Activated naive CD8-positive, alpha-beta T cell treated with anti-CD3 and anti-CD28 coated beads, Interleukin-2, amount 50 U/mL, for 16 hours (primary cell): Measurements from ENCODE around the gene RNF181.
"Not testable (repeated sequence)": the region's sequence is repeated elsewhere in the genome, so short reads cannot be mapped to it uniquely, and the experiment has no call there.

Experiments used
- DNase-seq: peaks from one replicate; pipeline ENCODE4 v3.0.0-alpha.2; 2020; ENCODE audit warnings: low read depth, low spot score

Gene RNF181

DNA sequence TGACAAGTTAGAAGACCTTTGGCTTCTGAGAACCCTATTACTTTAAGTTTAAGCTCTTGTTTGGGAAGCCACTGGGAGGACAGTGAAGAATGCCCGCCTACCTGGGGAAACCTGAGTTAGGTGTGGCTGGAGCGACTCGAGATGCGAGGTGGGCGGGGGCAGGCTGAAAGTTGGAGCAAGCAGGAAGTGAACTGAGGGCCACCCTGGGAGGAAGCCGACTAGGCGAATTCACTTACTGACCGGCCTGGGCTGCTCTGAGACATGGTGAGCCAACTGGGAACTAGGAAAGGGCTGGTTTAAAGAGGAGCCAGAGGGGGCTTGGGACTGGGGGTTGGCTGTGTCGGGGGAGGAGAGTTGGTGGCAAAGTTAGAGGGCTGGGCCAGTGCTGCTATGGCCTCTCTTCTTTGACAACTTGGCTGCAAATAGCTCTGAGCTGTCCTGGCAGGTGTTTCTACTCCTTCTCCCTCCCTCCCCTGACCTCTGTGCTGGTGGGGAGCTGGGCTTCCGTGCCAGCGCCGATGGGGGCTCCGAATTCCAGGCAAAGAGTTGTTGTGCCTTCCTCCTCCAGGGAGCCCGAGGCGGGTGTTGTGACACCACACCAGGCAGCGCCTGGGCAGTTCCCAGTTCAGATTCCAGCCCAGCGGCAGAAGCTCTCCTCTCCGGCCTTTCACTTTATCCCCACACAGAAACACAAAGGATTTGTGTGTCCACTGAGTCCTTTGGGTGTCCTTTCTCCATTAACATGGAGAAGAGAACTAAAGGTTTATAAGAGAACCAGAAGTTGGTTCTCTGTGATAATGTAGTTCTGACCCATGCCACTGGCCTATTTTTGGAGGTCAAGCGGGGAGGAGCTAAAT is 17.9 kb upstream of the RNF181 start, which contains the start of gene VAMP8:
Gene VAMP8 (plus strand): TSS at position 201 of the 857 bp plus-strand sequence. CDS start 61 bp downstream, at position 262.
- peak; percentile 42 for DNase-seq

DNA sequence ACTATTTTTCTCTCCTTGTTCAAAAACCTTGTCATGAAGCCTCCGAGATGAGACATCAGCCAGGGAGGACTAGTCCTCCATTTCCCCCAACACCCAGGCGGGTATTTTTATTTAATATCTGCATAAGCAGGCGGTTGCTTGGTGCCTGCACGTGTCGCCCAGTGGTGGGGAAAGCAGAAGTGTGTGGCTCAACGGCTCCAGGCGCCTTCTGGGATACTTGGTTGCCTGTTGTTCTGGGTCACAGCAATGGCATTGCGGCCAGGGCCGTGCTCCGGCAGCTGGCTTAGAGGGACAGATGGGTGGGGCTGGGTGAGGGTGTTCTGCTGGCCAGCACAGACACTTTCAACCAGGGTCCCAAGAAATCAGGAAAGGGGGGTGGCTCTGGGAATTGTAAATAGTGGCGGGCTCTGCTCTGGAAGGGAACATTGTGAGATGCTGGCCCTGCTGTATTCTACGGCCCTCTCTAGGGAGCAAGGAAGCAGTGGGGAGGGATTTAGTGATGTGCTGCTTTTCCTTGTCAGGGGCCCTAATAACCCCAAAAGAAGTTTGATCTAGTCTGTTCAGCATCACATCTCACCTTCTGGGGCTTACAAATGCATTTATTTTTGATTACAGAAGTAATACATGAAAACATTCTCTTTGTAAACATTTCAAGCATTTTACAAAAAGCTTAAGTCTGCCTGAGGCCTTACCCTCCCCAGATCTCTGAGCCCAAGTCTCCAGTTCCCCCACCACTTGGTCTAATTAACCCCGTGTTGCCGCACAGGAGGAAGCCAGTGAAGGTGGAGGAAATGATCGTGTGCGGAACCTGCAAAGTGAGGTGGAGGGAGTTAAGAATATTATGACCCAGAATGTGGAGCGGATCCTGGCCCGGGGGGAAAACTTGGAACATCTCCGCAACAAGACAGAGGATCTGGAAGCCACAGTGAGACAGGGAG is 17.0 kb upstream of the RNF181 start:
- DNase-seq, result no peak

DNA sequence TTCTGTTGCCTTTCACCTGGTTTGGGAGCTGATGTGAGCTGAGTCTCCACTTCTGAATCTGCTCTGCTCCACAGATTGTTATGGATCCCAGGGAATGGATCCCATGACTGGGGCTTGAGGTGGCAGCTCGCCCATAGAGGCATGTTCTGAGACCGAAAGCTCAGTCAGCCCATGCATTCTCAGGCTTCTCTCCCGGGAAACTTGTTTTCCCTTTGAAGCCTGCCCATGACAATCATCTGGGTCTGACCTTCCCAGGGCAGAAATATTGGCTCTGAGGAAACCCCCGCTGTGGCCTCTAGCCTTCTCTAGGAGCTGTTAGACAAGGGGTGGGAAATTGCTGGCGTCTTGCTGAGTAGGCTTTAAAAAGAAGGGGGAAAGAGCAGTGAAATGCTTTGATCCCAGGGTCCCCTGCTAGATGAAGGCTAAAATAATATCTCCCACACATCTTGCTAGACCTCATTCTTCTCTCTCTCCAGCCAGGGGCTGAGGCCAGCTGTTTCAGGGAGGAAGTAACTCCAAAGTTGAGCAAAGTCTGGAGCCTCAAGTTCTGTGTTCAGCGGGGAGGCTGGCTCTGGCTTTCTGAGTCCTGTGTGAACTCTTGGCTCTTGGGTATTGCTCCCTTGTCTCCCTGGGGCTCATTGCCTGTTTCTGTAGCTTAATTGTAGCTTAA is 16.1 kb upstream of the RNF181 start:
- DNase-seq, result no peak

DNA sequence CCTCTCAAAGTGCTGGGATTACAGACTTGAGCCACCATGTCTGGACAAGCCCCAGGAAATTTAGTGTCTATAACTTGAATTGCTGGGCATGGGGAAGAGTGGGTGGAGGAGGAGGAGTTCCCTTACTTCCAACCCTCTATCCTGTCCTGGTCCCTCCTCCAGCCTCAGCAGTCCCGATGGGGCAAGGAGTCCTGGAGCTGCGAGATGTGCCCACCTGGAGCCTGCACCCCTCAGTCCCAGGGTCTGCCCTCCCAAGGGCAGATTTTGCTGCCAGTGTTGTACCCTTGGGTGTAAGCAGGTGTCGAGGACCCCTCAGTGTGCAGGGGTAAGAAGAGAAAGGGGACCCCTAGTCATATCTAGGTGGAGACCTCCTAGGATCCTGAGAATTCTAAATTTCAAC is 15.3 kb upstream of the RNF181 start:
- no peak for DNase-seq

DNA sequence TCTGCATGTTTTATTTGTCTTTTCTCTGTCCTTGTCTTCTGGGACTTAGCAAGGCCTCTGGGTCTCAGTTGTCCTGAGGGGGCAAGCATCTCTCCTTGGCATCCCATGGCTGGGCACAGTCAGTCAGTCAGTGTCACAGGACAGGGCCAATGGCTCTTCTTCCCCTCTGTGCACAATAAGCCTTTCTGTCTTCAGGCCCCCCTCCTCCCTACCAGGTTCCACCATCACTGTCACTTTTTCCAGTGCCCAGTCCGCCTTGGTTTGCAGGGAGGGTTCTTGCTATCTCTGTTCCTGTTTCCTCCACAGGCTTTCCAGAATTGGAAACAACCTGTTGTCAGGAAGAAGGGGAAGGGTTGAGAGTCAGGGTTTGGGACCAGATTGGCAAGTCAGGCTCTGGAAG is 13.1 kb upstream of the RNF181 start:
- DNase-seq, result no peak

DNA sequence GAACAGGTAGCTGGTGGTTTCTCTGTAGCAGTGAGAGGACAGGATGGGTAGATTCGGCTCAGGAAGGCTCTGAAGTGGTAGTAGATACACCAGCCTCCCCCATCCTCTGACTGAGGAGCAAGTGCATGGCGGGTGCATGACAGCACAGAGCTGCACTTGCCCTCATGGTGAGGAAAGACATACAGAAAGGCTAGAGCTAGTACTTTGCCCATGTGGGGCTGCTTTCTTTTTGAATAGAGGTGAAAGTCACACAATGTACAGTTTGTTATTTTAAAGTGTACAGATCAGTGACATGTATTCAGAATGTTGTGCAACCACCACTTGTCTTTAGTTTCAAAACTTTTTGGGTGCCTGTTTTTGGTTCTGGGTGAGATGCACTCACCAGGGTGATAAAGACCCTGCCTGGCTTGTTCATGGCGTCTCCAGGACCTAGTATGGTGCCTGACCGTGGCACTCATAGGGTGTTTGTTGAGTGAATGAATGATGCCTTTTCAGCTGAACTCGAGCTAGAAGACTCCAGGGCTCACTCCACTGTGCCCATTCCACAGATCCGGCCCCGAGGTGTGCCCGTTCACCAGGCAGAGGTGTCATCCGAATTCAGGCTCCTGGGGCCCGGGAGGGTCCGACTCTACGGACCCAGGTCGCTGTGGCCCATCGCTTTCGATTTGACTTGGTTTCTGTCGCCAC is 11.7 kb upstream of the RNF181 start:
- DNase-seq, result no peak

DNA sequence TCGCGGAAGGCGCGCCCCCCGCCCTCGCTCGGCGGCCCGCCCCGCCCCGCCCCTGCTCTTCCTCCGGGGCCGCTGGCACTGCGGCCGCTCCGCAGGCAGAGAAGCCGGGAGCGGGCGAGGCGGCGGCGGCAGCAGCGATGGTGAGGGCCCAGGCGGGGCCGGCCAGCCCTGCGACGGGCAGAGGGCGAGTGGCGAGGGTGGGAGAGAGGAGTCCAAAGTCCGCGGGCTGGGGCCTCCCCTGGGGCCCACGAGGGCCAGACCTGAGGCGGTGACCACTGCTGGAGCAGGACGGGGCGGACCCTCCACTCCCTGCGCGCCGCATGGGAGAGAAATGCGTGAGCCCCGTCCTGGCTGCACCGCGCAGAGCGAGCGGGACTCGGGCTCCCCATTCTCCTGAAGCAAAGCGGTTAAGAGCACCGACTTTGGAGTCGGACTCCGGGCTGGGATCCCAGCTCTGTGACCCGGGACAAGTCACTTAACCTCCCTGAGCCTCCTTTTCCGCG is 11.1 kb upstream of the RNF181 start, which contains the start of gene VAMP5:
Gene VAMP5 (plus strand): TSS at position 78 of the 503 bp plus-strand sequence. CDS start 60 bp downstream, at position 138.
- DNase-seq, result no peak

DNA sequence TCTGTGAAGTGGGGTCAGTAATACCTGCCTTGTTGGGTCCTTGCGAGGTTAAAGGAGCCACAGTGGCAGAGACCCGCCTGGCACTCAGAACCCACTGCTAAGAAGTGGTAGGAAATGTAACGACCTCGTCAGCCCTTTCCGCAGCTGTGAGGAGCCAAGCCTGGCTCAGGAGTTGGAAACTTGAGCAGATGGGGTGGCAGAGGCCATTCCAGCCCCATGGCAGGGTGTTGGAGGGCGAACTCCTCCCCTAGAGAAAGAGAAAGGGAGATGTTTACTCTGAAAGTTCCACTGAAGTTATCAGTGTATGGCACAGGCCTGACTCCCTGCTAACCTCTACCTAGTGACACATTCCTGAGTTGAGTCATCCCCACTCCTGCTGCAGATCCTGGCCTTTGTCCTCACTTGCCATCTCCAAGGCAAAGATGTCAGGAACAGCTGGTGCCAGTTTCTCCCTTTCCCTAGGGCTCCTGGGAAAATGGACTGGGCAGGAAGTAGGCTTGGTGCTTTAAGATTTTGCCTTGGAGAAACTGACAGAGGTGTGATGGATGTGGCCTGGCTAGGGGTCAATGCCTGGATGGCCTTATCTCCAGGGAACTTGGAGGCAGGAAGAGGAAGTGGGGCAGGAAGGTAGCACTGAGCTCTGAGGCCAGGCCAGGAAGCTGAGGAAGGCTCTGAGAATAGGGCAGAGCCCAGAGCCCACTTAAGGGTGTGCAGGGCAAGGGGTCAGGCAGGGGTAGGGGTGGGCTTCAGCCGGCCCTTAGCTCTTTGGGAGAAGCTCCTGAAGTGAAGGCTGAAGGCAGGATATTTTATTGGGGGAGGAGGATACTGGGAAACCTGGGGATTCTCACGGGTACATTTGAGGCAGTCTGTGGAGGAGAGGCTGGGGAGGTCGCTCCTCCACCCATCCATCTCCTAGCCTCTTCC is 10.4 kb upstream of the RNF181 start:
- DNase-seq, result no peak

DNA sequence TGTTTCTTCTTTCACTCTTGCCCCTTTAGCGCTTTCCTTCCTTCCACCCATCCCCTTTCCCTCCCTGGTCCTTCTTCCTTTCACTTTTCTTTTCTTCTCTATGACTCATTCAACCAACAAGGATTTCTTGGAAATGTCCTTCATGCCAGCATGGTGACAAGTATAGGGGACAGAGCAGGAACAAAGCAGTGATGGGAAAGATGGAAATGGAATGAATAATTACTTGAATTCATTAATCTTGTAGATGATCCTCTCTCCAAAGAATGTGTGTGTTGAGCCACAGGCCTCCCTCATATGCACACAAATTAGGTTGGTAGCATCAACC is 9.8 kb upstream of the RNF181 start:
- DNase-seq, result no peak

DNA sequence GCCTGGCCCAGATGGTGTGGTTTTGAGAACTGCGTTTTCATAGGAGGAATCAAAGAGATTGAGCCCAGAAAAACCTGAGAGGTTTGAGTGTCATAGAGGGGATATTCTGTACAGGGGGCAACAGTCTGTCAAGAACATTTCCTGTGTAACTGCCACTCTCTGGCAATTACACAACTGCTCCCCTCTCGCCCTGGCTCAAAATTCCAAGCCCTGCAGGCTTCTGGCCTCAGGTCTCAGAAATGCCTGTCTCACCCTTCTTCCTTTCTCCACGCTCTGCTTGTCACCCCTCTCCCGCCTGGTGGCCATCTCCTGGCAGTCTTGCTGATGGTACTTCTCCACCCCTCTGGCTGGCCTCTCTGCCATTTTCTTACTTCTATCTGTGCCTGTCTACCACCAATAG is 7.3 kb upstream of the RNF181 start:
- no peak for DNase-seq

DNA sequence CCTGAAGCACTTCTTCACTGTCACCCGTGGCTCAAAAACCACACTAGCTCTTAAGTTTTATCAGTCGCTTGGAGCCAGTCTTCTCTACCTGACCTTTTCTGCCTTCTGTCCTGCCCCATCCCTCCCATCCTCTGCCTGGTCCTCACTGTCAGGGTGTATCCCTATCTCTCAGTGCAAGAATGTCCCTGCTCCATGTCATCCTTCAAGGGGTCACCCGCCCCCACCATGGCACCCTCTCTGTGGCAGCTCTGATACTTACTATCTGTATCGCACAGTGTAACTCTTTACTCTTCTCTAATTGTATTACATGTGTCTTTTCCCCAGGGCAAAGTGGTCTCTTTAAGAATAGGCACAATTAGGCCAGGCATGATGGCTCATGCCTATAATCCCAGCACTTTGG is 6.9 kb upstream of the RNF181 start:
- no peak for DNase-seq

DNA sequence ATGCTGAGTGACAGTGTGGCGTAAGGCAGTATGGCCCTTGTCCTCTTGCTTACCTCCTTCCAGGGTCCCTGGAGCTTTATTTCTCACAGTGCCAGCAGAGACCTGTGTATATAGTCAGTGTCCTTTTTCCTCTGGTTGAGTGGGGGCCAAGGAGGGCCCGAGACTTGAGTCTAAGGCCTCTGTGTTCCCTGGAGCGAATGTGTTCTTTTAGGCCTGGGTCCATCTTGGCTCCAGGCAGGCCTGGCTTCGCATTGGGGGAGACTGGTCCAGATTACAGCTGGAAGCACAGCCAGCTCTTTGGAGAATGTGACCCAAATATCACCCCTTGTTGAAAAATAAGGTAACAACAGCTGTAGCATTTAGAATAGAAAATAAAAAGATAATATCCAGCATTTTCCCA is 6.4 kb upstream of the RNF181 start:
- no peak for DNase-seq

DNA sequence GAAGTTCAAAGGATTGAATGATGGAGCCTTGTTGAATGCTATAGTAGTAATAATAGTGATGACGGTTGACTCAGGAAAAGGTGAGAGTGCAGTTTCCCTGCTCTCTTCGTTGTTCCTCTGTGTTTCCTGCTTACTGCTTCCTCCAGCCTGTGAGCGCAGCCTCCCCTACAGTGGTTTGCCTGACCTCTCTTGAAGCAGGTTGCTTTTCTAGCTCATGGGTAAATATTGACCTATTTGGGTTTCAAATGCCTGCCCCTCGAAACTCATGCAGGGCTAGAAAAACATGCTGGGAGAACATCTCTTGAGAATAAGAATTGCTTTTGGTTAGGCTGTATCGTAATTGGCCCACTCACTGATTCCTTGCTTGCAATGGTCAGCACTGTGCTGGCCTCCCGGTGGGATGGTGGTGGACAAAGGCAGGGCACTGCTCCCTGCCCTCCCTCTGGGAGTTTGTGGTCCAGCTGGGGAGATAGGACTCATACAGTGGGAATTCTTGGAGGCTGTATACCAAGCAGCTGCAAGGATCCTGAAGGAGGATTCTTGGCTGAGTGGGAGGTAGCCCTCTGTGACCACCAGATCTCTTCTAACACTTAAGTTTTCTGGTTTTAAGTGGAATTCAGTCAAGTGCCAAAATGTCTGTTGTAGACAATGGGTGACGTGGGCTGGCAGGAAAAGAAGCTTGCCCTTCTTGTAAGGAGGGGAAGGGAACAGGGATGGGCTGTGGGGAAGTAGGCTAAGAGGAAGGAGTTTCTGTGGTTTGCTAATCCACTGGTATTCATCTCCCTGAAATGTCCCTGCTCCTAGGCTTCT is 5.4 kb upstream of the RNF181 start:
- no peak for DNase-seq

DNA sequence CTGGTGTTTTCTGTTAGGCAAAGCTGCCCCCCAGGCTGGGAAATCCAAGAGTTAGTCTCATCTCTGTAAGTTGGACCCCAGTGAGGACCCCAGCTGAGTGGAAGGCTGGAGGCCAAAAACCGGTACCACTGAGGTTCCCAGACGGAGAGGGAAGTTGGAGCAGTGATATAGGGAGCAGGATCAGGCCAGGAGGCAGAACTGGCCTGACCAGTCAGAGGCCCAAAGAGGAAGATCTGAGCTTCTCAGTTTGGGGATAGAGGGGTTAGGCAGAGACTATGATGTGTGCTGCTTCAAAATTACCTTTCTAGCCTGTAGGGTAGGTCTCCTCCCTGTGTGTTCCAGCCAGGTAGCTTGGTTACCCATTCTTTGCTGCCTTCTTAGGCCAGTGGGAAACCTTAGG is 4.6 kb upstream of the RNF181 start:
- DNase-seq, result no peak

DNA sequence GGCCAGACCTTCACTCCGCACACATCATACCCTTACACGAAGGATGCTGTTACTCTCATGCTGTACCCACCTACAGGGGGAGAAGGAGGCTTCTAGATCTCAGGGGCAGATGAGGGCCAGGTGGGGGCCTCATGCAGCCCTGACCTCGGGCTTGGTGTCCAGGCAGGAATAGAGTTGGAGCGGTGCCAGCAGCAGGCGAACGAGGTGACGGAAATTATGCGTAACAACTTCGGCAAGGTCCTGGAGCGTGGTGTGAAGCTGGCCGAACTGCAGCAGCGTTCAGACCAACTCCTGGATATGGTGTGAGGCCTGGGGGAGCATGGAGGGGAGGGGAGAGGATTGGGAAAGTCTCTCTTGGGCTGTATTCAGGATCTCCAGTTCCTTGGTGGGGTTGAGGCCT is 4.0 kb upstream of the RNF181 start:
- DNase-seq, result no peak

DNA sequence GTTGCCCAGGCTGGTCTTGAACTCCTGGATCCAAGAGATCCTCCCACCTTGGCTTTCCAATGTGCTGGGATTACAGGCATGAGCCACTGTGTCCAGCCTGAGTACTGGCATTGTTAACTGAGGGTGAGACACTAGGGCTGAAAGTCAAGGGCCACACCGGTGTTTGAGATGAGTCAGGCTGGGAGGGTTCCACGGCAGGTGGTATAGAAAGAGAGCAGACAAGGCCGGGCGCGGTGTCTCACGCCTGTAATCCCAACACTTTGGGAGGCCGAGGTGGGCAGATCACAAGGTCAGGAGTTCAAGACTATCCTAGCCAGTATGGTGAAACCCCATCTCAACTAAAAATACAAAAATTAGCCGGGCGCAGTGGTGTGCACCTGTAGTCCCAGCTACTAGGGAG is 3.2 kb upstream of the RNF181 start:
- not testable (repeated sequence) for DNase-seq

DNA sequence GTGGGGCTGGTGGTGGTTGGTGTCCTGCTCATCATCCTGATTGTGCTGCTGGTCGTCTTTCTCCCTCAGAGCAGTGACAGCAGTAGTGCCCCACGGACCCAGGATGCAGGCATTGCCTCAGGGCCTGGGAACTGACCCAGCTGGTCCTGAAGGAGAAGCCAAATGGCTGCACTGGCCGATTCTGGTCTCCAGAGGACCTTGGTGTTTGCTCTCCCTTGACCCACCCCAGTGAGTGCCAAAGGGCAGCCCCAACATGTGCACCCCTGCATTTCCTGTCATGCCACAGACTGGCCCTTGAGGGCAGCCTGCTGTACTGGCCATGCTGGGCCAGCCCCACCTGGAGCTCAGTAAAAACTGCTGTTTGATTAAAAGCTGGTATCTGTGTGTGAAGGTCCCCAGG is 2.5 kb upstream of the RNF181 start:
- no peak for DNase-seq

DNA sequence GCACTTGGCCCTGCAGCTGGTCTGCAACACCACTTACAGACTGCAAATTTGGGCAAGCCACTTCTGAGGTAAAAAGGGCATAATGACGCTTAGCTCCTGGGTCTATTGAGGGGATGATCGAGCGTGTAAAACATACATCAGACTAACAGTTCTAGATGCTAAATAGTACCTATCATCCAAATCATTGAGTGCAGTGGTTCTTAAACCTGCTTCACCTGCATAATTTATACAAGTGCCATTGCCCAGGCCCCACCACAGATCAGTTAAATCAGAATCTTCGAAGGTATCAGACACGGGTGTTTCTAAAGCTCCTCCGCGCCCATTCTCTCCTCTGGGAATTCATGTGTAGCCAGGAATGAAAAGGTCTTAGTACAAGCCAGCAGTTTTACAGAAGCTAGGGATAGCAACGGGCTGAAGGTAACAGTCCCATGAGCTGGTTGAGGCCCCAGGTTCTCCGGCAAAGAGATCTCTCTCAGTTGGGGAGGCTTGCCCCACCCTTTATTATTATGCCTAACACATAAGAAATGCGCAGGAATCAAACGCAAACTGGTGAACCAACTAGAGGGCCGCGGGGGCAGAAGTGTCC is 737 bp upstream of the RNF181 start:
- no peak for DNase-seq

DNA sequence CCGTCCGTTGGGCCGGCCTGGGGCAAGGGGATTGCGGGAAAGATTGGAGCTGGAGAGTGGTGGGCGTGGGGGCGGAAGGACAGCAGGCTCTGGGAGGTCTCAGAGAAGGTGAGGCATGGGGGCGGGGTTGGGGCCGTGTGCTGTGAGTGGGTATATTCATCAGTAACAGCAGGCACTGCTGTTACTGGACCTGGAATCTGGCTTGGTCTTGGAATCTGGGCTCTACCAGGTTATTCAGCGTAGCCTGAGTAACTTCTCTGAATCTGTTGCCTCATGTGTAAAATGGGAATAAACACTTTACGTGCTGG is 435 bp downstream of the RNF181 start:
- DNase-seq, result no peak
